MM.1S (cell line): ENCODE results near the gene LITAFD.

Experiments
- DNase-seq: peaks from one replicate; pipeline ENCODE4 v3.0.0-alpha.2; 2015
- H2AFZ ChIP-seq: fragments of 300-600 bp; sonication (generic); 2 replicates; pipeline ENCODE4 v1.6.0; 2016; ENCODE audit warnings: antibody characterized with exemption, low read length
- H3F3A ChIP-seq: fragments of 300-600 bp; sonication (generic); 2 replicates; pipeline ENCODE4 v1.6.1; 2016; ENCODE audit warnings: mild to moderate bottlenecking, antibody characterized with exemption, low read length, moderate library complexity, mixed read lengths; ENCODE audit not compliant: insufficient read depth
- H3K27ac ChIP-seq: fragments of 300-600 bp; sonication (generic); 2 replicates; pipeline ENCODE4 v1.5.1; 2016; ENCODE audit warnings: mild to moderate bottlenecking, low read length
- H3K27me3 ChIP-seq: fragments of 300-600 bp; sonication (generic); replicated peaks from 2 replicates; pipeline ENCODE4 v1.6.0; 2016; ENCODE audit warnings: low read length; ENCODE audit not compliant: insufficient read depth
- H3K36me3 ChIP-seq: fragments of 300-600 bp; sonication (generic); replicated peaks from 2 replicates; pipeline ENCODE4 v1.6.1; 2016; ENCODE audit warnings: mild to moderate bottlenecking, low read length, mixed read lengths; ENCODE audit not compliant: insufficient read depth
- H3K4me1 ChIP-seq: fragments of 300-600 bp; sonication (generic); 2 replicates; pipeline ENCODE4 v1.6.1; 2016; ENCODE audit warnings: low read length, mixed read lengths
- H3K4me2 ChIP-seq: fragments of 300-600 bp; sonication (generic); 2 replicates; pipeline ENCODE4 v1.6.0; 2016; ENCODE audit warnings: low read depth, low read length
- H3K4me3 ChIP-seq: fragments of 300-600 bp; sonication (generic); 2 replicates; pipeline ENCODE4 v1.5.1; 2016; ENCODE audit warnings: low read length, mixed read lengths
- H3K79me2 ChIP-seq: fragments of 300-600 bp; sonication (generic); 2 replicates; pipeline ENCODE4 v1.6.1; 2016; ENCODE audit warnings: mixed run types, low read length, mixed read lengths
- H3K9ac ChIP-seq: fragments of 300-600 bp; sonication (generic); 2 replicates; pipeline ENCODE4 v1.6.1; 2016; ENCODE audit warnings: low read length, mixed read lengths
- H3K9me2 ChIP-seq: fragments of 300-600 bp; sonication (generic); replicated peaks from 2 replicates; pipeline ENCODE4 v1.6.1; 2016; ENCODE audit warnings: mild to moderate bottlenecking, low read length, mixed read lengths; ENCODE audit not compliant: insufficient read depth
- H3K9me3 ChIP-seq: fragments of 300-600 bp; sonication (generic); replicated peaks from 2 replicates; pipeline ENCODE4 v1.6.1; 2016; ENCODE audit warnings: mild to moderate bottlenecking, low read length, mixed read lengths; ENCODE audit not compliant: insufficient read depth
- H4K20me1 ChIP-seq: fragments of 300-600 bp; sonication (generic); 2 replicates; pipeline ENCODE4 v1.6.1; 2016; ENCODE audit warnings: mild to moderate bottlenecking, low read length, moderate library complexity, mixed read lengths; ENCODE audit not compliant: insufficient read depth
- CTCF ChIP-seq: fragments of 300-600 bp; sonication (generic); IDR thresholded peaks from 2 replicates; pipeline ENCODE4 v1.5.1; 2016; ENCODE audit warnings: antibody characterized with exemption, low read length, mixed read lengths
- EZH2 ChIP-seq: fragments of 300-600 bp; sonication (generic); optimal IDR thresholded peaks from 2 replicates; pipeline ENCODE3; 2017; ENCODE audit warnings: low read depth, mild to moderate bottlenecking, antibody characterized with exemption, low read length, mixed read lengths
- EZH2phosphoT487 ChIP-seq: fragments of 300-600 bp; sonication (generic); IDR thresholded peaks from 2 replicates; pipeline ENCODE4 v1.6.1; 2018; ENCODE audit warnings: antibody characterized with exemption, low read length

Gene LITAFD

GRCh38 chr16:8893426-8893825 lies 11.3 kb downstream of the LITAFD start:
- Histone ChIP-seq H3K9me2 (no peaks in the 10 kb centered on the region), H4K20me1 (no peaks in the 10 kb centered on the region), H3K36me3 (peaks cover 26% of the 10 kb centered on the region), H3F3A (no peaks in the 10 kb centered on the region; the same call in 1 of the 2 replicates), H3K4me1 (no peaks in the 10 kb centered on the region), H3K9me3 (no peaks in the 10 kb centered on the region), H3K27ac (no peak overlapping the region), H3K9ac (no peak overlapping the region), H3K27me3 (no peaks in the 10 kb centered on the region), H3K79me2 (peaks cover 19% of the 10 kb centered on the region), H3K4me3 (no peak overlapping the region), H2AFZ (no peak overlapping the region), H3K4me2 (no peak overlapping the region)
- DNase-seq, result no peak
- no peak for TF ChIP-seq EZH2phosphoT487
- no peak for TF ChIP-seq CTCF
- no peak for TF ChIP-seq EZH2

- no peaks in the 10 kb centered on the region for H3K27me3 ChIP-seq
- peaks cover under 1% of the 10 kb centered on the region; the same call in 1 of the 2 replicates for H4K20me1 ChIP-seq
- no peak overlapping the region for H3K27ac ChIP-seq
Measured at GRCh38 chr16:8893976-8894690, 12.0 kb downstream of the LITAFD start.

GRCh38 chr16:8894736-8895334 lies 12.7 kb downstream of the LITAFD start:
- Histone ChIP-seq H3K4me1 (peaks cover 8% of the 10 kb centered on the region), H3K27me3 (no peaks in the 10 kb centered on the region), H4K20me1 (peaks cover 7% of the 10 kb centered on the region; the same call in 1 of the 2 replicates), H3K36me3 (peaks cover 38% of the 10 kb centered on the region), H3F3A (peaks cover 10% of the 10 kb centered on the region), H3K4me3 (no peak overlapping the region), H3K79me2 (peaks cover 33% of the 10 kb centered on the region), H3K9ac (no peak overlapping the region), H3K27ac (no peak overlapping the region), H2AFZ (no peak overlapping the region), H3K9me3 (no peaks in the 10 kb centered on the region), H3K4me2 (no peak overlapping the region), H3K9me2 (no peaks in the 10 kb centered on the region)
- DNase-seq, result no peak
- TF ChIP-seq EZH2, result no peak
- no peak for TF ChIP-seq CTCF
- no peak for TF ChIP-seq EZH2phosphoT487

More at GRCh38 chr16:8893976-8894690, 12.0 kb downstream of the LITAFD start:
- TF ChIP-seq CTCF (no peak), EZH2 (no peak), EZH2phosphoT487 (no peak)
- Histone ChIP-seq H3K9me2 (no peaks in the 10 kb centered on the region), H3F3A (peaks cover 3% of the 10 kb centered on the region), H3K79me2 (peaks cover 26% of the 10 kb centered on the region), H3K4me1 (peaks cover 1% of the 10 kb centered on the region), H3K36me3 (peaks cover 34% of the 10 kb centered on the region), H3K4me2 (no peak overlapping the region), H3K4me3 (no peak overlapping the region), H3K9ac (no peak overlapping the region), H2AFZ (no peak overlapping the region), H3K9me3 (no peaks in the 10 kb centered on the region)
- no peak for DNase-seq
